Ovary (tissue), 3 donors: ENCODE measurements around the gene ADCYAP1.

Source experiments
- EP300 ChIP-seq: sonication (generic); formaldehyde crosslinking; IDR thresholded peaks from one replicate; pipeline ENCODE4 v1.6.1; 2017; ENCODE audit warnings: antibody characterized with exemption
- POLR2A ChIP-seq: fragments of 450-650 bp; IDR thresholded peaks from one replicate; pipeline ENCODE4 v1.6.1; 2017; ENCODE audit warnings: antibody characterized with exemption, mild to moderate bottlenecking, moderate library complexity
- TF ChIP-seq, protein P1 (sequence below), 3 donors: fragments of 450-650 bp in 2 of 3; fragments of 200-600 bp in 1 of 3; IDR thresholded peaks; one replicate each; pipeline versions ENCODE4 v1.5.1 to v1.8.0; 2016 to 2022; ENCODE audit warnings: antibody characterized with exemption in 3 of 3, mild to moderate bottlenecking in 1 of 3
- donor health status: DM: no; HTN: no; CAD: no.

DNA sequence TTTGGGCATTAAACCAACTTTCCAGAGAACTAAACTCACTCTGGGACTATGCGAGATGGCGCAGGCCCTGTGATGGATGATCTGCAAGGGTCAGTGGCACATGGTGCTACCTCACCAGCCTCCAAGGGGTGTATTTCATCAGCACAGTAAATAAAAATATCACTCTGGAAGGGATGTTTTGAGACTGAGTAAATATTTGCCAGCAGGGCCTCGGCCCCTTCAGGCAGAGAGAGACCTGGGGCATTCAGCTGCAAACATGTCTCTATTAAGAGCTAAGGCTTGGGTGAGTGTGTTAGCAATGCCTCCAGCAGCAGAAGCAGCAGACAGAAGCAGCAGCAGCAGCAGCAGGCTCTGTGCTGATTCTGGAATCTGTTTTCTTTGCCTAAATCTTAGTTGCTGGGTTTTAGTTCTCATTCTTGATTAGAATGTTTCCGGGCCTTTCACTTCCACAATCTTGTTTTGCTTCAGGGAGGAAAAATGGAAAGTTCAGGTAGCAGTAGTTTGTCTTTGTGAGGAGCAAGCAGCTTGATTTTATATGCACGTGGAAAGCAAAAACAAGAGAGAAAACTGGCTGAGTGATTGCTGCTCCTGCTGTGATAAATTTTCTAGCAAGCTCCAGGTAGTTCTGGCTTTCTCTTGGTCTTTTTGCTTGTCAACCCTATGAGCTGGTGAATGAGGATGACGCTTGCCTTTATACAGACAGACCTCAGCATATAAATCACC is 18.6 kb downstream of the ADCYAP1 start:
- TF ChIP-seq, protein P1, sequence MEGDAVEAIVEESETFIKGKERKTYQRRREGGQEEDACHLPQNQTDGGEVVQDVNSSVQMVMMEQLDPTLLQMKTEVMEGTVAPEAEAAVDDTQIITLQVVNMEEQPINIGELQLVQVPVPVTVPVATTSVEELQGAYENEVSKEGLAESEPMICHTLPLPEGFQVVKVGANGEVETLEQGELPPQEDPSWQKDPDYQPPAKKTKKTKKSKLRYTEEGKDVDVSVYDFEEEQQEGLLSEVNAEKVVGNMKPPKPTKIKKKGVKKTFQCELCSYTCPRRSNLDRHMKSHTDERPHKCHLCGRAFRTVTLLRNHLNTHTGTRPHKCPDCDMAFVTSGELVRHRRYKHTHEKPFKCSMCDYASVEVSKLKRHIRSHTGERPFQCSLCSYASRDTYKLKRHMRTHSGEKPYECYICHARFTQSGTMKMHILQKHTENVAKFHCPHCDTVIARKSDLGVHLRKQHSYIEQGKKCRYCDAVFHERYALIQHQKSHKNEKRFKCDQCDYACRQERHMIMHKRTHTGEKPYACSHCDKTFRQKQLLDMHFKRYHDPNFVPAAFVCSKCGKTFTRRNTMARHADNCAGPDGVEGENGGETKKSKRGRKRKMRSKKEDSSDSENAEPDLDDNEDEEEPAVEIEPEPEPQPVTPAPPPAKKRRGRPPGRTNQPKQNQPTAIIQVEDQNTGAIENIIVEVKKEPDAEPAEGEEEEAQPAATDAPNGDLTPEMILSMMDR (IDR thresholded peaks at IDR 0.05), result no peak
- TF ChIP-seq EP300, result no peak
- TF ChIP-seq POLR2A, result no peak
